Erythroblast (primary cell): ENCODE measurements around the gene FLOT1.

ENCODE experiments used
- DNase-seq, 2 experiments: peaks; one replicate each; lab custom pipeline; 2025; lab: John Stamatoyannopoulos, UW
- GATA1 ChIP-seq: IDR thresholded peaks from 2 replicates; pipeline ENCODE4 v1.6.1; 2011; ENCODE audit warnings: low read depth, mild to moderate bottlenecking, control low read depth, low read length, moderate library complexity
- POLR2A ChIP-seq: IDR thresholded peaks from 2 replicates; pipeline ENCODE4 v1.6.1; 2011; ENCODE audit warnings: mild to moderate bottlenecking, low read length

Gene FLOT1

GRCh38 chr6:30747300-30747687 lies 4.8 kb upstream of the FLOT1 start:
- no peak for DNase-seq
- no peak for TF ChIP-seq GATA1
- TF ChIP-seq POLR2A, result no peak

GRCh38 chr6:30744054-30744805 lies 1.7 kb upstream of the FLOT1 start, which contains the start of gene IER3:
Gene IER3, minus strand, starts transcription at chr6:30744547. Its CDS starts 29 bp downstream, at chr6:30744518.
- DNase-seq, result peak; percentile 75 to 83
- TF ChIP-seq POLR2A (peak; percentile 95), GATA1 (no peak)

DNA sequence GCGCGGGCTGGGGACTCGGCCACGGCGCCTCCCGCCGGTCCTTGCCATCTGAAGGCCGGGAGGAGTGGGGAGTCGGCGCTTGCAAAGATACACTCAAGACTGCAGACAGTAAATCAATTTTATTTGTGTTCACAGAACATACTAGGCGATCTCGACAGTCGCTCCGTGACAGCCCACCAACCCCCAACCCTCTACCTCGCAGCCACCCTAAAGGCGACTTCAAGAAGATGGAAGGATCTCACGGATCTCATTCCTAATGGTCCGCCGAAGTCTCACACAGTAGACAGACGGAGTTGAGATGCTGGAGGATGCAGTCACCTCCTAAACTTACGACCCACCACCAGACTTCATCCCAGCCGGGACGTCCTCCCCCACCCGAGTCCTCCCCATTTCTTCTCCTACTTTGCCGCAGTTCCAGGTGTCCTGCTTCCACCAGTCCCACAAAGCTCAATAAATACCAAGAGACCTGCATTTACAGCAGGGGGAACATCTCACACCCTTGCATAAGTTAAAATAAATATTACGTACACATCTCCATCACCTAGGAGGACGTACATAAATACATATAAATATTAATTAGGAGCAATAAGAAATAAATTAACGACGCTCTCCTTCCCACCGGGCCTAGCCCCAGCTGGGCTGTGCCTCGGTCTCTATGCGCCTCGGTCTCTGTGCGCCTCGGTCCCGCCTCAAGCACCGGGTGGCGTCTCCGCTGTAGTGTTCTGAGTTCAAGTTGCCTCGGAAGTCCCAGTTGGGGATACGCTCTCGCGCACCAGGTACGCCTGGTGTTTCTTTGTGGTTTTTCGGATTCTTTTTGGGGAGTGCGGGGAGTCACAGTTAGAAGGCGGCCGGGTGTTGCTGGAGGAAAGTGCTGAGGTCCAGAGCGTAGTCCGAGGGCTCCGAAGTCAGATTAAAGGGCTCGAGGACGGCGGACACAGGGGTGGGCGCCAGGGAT lies 889 bp upstream of the FLOT1 start:
- DNase-seq, result peak; percentile 62 to 69
- no peak for TF ChIP-seq GATA1
- TF ChIP-seq POLR2A, result peak; percentile 39

- no peak for DNase-seq
- peak; percentile 47 for TF ChIP-seq POLR2A
- no peak for TF ChIP-seq GATA1
Measured at GRCh38 chr6:30741789-30742315, 635 bp downstream of the FLOT1 start.

GRCh38 chr6:30741063-30741779 lies 1.3 kb downstream of the FLOT1 start:
- TF ChIP-seq POLR2A (no peak), GATA1 (no peak)
- no peak for DNase-seq

GRCh38 chr6:30740540-30740870 lies 2.0 kb downstream of the FLOT1 start:
- DNase-seq, result no peak

DNA sequence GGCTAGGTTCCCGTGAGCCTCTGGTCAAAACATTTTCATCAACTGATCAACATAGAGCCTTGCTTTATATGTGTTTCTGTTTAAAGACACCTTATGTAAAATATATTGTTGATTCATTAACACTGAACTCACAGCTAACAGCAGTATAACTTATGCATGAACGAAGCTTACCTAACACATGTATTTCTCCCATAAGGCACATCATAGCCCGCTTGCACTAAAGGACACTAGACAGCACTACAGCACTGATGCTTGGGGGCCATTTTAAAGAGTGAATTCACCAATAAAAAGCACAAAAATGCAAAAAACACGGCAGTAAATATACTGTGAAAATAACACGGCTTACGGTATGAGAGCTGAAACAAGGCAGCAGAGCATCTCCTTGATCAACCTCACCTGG lies 4.0 kb downstream of the FLOT1 start:
- no peak for DNase-seq
- TF ChIP-seq GATA1 (no peak), POLR2A (no peak)

More at GRCh38 chr6:30740540-30740870, 2.0 kb downstream of the FLOT1 start:
- TF ChIP-seq GATA1, result no peak
- peak; percentile 4 for TF ChIP-seq POLR2A

DNA sequence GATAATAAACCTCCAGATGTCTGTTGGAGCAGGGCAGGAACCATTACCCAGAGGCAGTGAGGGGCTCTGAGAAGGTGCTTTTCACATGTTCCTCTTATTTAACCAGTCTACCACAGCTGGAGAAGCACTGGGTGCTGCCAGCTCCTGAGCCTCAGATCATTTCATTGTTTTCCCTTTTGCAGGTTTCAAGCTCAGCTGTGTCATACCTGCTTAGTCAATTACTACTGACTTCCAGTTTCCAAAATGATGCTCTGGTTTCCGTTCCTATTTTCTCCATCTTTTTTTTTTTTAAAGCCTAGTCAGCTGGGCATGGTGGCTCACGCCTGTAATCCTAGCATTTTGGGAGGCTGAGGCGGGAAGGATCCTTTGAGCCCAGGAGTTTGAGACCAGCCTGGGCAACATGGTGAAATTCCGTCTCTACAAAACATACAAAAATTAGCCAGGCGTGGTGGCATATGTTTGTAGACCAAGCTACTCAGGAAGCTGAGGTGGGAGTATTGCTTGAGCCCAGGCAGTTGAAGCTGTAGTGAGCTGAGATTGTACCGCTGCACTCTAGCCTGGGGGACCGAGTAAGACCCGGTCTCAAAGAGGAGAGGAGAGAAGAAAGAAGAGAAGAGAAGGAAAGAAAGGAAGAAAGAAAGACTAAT lies 6.7 kb downstream of the FLOT1 start:
- DNase-seq, result no peak
- no peak for TF ChIP-seq POLR2A
- TF ChIP-seq GATA1, result no peak

GRCh38 chr6:30732237-30732943 lies 10.1 kb downstream of the FLOT1 start:
- DNase-seq, result no peak
- TF ChIP-seq POLR2A (no peak), GATA1 (no peak)

DNA sequence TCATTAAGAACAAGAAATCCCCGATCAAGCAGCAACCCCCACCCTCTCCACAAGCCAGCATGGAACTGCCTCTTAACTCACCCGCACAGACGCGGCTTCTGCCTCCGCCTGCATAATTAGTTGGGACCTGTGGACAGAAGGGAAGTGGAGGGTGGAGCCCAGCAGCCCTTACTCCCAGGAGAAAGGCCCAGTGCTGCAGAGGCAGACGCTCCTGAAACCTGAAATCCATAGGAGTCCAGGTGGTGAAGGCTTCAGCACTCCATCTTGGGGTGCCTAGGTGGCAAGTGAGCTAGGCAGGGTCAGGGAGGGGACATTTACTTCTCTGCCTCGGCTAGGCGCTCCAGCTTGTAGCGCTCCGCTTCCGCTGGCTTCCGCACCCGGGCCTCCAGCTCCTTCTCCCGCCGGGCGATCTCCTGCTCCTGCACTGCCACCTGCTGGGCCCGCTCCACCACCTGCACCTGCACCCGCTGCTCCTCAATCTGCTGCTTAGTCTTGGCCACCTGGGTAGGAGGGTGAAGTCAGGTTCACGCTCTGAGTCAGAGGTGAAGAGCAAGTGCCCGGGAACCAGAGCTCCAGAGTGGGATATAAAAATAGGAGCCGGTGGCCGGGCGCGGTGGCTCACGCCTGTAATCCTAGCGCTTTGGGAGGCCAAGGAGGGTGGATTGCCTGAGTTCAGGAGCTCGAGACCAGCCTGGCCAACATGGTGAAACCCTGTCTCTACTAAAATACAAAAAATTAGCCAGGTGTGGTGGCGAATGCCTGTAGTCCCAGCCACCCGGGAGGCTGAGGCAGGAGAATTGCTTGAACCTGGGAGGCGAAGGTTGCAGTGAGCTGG lies 11.7 kb downstream of the FLOT1 start:
- DNase-seq, result peak; percentile 69 to 79
- TF ChIP-seq GATA1, result no peak
- TF ChIP-seq POLR2A, result no peak

GRCh38 chr6:30727920-30728553 lies 14.4 kb downstream of the FLOT1 start:
- TF ChIP-seq POLR2A (no peak), GATA1 (no peak)
- no peak for DNase-seq
